Ascending aorta (tissue), 2 donors: ENCODE data around the gene TCF4. TPM values are rescaled to one million over a fixed set of nuclear protein-coding genes. Genes with fewer than 3 reads are reported as not detected.

Experiments
- DNase-seq, 2 donors: peaks; one replicate each; pipeline ENCODE4 v3.0.0-alpha.2; 2019; ENCODE audit warnings: low spot score in 2 of 2
- H3K27ac ChIP-seq, 2 donors: fragments of 200-600 bp; sonication (generic); one replicate each; pipeline ENCODE4 v1.5.1; 2016 to 2017; ENCODE audit warnings: mild to moderate bottlenecking in 1 of 2
- H3K27me3 ChIP-seq: fragments of 200-600 bp; sonication (generic); one replicate; pipeline ENCODE4 v1.5.1; 2017
- H3K36me3 ChIP-seq, 2 donors: fragments of 200-600 bp; sonication (generic); one replicate each; pipeline ENCODE4 v1.5.1; 2016
- H3K4me1 ChIP-seq, 2 donors: fragments of 200-600 bp; sonication (generic); one replicate each; pipeline ENCODE4 v1.5.1; 2016 to 2017; ENCODE audit warnings: mild to moderate bottlenecking in 1 of 2
- H3K4me3 ChIP-seq, 2 donors: fragments of 200-600 bp; sonication (generic); one replicate each; pipeline ENCODE4 v1.5.1; 2016 to 2017; ENCODE audit warnings: mild to moderate bottlenecking in 1 of 2
- H3K9me3 ChIP-seq, 2 donors: fragments of 200-600 bp; sonication (generic); one replicate each; pipeline ENCODE4 v1.5.1; 2016
- intact Hi-C: fragments of 100-400 bp; cut with DNase I; formaldehyde crosslinking; loops from one replicate; pipeline ENCODE4 v1.15.1; 2023
- total RNA-seq: library from RNA; depleted of rRNA; stranded (reverse); fragments of >200 nt; gene quantifications from one replicate; pipeline ENCODE4 v1.1.0, GENCODE V29; 2016
- TF ChIP-seq, protein P1 (sequence below), 3 experiments: fragments of 200-600 bp in 2 of 3; fragments of 450-650 bp in 1 of 3; sonication (generic) in 2 of 3; IDR thresholded peaks; one replicate each; pipeline ENCODE4 v1.5.1; 2016 to 2019; ENCODE audit warnings: antibody characterized with exemption in 3 of 3, mild to moderate bottlenecking in 1 of 3, moderate library complexity in 1 of 3

The TCF4 gene
- total RNA-seq, 1 donor from 2014 or later, result 180 TPM

DNA sequence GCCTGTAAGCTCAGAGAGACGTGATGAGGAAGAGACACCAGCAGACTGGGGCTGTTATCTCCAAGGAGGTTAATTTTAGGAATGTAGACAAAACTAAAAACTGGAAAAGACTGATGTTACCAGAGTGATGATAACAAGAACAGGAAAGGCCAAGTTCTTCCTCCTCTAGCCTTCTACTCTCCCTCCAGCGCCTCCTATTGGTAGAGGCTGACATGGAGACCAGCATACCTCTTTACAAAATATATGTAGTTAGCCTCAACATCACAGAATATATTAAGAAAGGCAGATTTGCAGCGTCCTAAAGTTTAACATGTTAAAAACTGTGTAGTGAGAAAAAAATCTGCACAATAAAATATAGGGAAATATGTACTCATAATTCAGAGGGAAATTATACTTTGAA, 66.0 kb downstream of the TCF4 start:
- H3K9me3 ChIP-seq, result no peaks in the 10 kb centered on the region
- no peak for DNase-seq
- H3K36me3 ChIP-seq, result no peaks in the 10 kb centered on the region
- no peaks in the 10 kb centered on the region for H3K4me1 ChIP-seq
- TF ChIP-seq, protein P1, sequence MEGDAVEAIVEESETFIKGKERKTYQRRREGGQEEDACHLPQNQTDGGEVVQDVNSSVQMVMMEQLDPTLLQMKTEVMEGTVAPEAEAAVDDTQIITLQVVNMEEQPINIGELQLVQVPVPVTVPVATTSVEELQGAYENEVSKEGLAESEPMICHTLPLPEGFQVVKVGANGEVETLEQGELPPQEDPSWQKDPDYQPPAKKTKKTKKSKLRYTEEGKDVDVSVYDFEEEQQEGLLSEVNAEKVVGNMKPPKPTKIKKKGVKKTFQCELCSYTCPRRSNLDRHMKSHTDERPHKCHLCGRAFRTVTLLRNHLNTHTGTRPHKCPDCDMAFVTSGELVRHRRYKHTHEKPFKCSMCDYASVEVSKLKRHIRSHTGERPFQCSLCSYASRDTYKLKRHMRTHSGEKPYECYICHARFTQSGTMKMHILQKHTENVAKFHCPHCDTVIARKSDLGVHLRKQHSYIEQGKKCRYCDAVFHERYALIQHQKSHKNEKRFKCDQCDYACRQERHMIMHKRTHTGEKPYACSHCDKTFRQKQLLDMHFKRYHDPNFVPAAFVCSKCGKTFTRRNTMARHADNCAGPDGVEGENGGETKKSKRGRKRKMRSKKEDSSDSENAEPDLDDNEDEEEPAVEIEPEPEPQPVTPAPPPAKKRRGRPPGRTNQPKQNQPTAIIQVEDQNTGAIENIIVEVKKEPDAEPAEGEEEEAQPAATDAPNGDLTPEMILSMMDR (IDR thresholded peaks at IDR 0.05), result peak in 1 of 3 experiments; percentile 23
- no peak overlapping the region for H3K4me3 ChIP-seq
- H3K27me3 ChIP-seq, result no peaks in the 10 kb centered on the region
- H3K27ac ChIP-seq, result no peak overlapping the region
- intact Hi-C loops, result no loop called here

DNA sequence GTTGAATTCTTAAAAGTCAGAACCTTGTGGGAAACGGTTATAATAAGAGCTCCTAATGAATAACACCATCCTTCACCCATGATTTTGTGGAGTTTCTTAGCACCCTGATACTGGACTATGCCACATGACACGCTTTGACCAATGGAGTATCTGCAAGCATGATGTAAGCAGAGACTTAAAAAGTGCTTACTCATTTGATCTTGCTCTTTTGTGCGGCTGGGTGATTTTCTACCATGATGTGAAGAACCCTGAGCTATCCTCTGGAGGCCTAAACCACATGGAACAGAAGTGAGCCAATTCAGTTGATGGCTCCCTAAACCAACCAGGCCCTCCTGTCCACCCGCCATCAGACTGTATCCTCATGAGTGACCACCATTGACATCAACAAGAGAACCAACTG, 70.9 kb downstream of the TCF4 start:
- H3K27me3 ChIP-seq, result no peaks in the 10 kb centered on the region
- no peaks in the 10 kb centered on the region for H3K9me3 ChIP-seq
- DNase-seq, result no peak
- H3K27ac ChIP-seq, result no peak overlapping the region
- H3K4me3 ChIP-seq, result no peak overlapping the region
- H3K4me1 ChIP-seq, result no peaks in the 10 kb centered on the region
- intact Hi-C loops, result no loop called here
- TF ChIP-seq, protein P1 (IDR thresholded peaks at IDR 0.05), result no peak
- H3K36me3 ChIP-seq, result no peaks in the 10 kb centered on the region

DNA sequence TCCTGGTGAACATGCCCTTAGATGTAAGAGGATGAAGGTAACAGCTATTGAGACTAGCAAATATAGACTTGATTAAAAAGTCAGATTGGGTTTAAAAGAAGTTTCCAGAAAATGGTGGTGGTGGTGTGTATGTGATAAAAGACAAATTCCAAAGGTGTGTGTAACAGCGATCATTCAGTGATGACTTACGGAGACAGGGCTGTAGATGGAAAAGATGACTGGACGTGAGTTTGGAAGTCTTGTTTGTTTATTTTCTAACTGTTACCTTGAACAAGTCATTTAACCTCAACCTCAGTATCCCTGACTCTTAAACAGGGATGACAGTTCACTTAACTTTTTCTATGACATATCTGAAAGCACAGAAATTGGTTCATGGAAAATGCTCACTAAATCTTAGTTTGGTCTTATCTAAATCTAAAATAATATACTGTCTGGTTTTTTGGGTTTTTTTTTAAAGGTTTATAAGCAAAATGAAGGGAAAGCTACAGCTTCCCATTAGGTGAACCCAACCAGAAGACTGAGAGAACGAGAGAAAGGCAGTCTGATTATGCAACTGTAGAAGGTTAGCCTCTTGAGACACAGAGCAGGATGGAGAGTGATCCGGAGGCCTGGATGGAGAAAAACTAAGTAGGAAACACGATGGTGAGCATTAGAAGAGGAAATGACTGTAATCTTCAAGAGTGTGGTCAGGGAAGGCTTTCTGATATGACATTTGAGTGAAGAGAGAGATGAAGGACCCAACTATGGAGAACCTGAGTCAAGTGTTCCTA, 71.9 kb downstream of the TCF4 start:
- no peak overlapping the region for H3K27ac ChIP-seq
- H3K4me3 ChIP-seq, result no peak overlapping the region
- H3K36me3 ChIP-seq, result no peaks in the 10 kb centered on the region
- H3K27me3 ChIP-seq, result no peaks in the 10 kb centered on the region
- peaks cover 0 to 6% of the 10 kb centered on the region in 2 donors for H3K4me1 ChIP-seq
- H3K9me3 ChIP-seq, result no peaks in the 10 kb centered on the region
- DNase-seq, result no peak
- intact Hi-C loops, result no loop called here
- TF ChIP-seq, protein P1 (IDR thresholded peaks at IDR 0.05), result no peak

DNA sequence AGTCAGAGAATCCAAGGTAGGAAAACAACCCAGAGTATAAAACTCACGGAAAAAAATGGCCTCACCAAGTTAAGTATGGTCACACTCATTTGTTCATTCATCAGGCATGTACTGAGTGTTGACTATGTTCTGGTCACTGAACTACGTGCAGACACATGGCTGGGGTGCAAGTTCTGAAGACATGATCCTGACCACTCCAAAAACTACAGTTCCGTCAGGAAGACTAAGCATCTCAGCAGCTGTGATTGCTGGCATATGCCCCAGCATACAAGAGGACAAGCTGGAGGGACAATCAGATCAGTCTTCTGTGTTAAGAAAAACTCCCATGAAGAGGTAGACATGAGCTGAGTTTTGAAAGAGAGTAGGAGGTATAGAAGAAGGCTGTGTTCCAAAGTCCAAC, 72.8 kb downstream of the TCF4 start:
- H3K4me3 ChIP-seq, result no peak overlapping the region
- H3K27me3 ChIP-seq, result no peaks in the 10 kb centered on the region
- no peak for DNase-seq
- no peak overlapping the region for H3K27ac ChIP-seq
- TF ChIP-seq, protein P1 (IDR thresholded peaks at IDR 0.05), result no peak
- intact Hi-C loops, result no loop called here
- no peaks in the 10 kb centered on the region for H3K36me3 ChIP-seq
- H3K9me3 ChIP-seq, result no peaks in the 10 kb centered on the region
- peaks cover 0 to 6% of the 10 kb centered on the region in 2 donors for H3K4me1 ChIP-seq

DNA sequence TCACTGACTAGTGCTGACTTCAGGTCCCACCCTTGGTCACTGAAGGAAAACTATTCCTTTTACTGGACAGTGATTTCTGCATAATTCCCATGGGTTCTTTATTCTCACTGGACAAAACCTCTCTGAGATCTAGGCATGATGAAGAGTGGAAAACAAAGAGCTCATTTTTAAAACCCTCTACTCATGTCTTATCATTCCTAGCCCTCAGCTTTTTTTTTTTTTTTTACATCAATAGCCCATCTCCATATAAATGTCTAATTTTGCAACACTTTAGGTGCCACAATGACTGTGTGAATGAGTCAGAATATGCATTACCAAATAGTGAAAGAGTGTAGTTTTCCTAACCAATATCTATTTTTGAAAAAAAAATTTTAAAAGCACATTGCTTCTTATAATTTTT, 74.8 kb downstream of the TCF4 start:
- Histone ChIP-seq H3K27me3 (no peaks in the 10 kb centered on the region), H3K9me3 (no peaks in the 10 kb centered on the region), H3K4me1 (peaks cover 0 to 6% of the 10 kb centered on the region in 2 donors), H3K36me3 (no peaks in the 10 kb centered on the region), H3K4me3 (no peak overlapping the region), H3K27ac (no peak overlapping the region)
- DNase-seq, result no peak
- TF ChIP-seq, protein P1 (IDR thresholded peaks at IDR 0.05), result no peak
- intact Hi-C loops, result no loop called here
